Head of caudate nucleus (tissue), 42 donors: ENCODE measurements around the gene GOPC.
"Not testable (repeated sequence)": the region's sequence is repeated elsewhere in the genome, so short reads cannot be mapped to it uniquely, and the experiment has no call there.

Source experiments
- DNase-seq, 42 donors: peaks; one replicate each; pipeline versions ENCODE4 v3.0.0 to v3.0.0-alpha.2; 2020 to 2021; ENCODE audit warnings: mixed read lengths in 7 of 42
- intact Hi-C: fragments of 100-400 bp; cut with DNase I; formaldehyde crosslinking; loops from one replicate; pipeline ENCODE4 v1.15.0; 2022

The GOPC gene

GRCh38 chr6:117531346-117531745 is 71.0 kb downstream of the GOPC start:
- intact Hi-C loops, result no loop called here
- no peak for DNase-seq

- intact Hi-C loops, result no loop called here
- DNase-seq, result no peak
These were observed 71.7 kb downstream of the GOPC start for GRCh38 chr6:117530467-117531242.

- intact Hi-C loops, result no loop called here
- no peak for DNase-seq
These were observed 76.7 kb downstream of the GOPC start for GRCh38 chr6:117525607-117526006.

- no peak for DNase-seq
- intact Hi-C loops, result no loop called here
These were observed 80.4 kb downstream of the GOPC start for GRCh38 chr6:117521791-117522502.

GRCh38 chr6:117520603-117521395 is 81.5 kb downstream of the GOPC start:
- no peak for DNase-seq
- intact Hi-C loops, result no loop called here

- intact Hi-C loops, result no loop called here
- DNase-seq, result no peak
These were observed 83.4 kb downstream of the GOPC start for GRCh38 chr6:117518870-117519269.

- DNase-seq, intact Hi-C loops: not testable (repeated sequence)
These were observed 84.3 kb downstream of the GOPC start for GRCh38 chr6:117517995-117518394.

- intact Hi-C loops, result no loop called here
- DNase-seq, result no peak
These were observed 87.0 kb downstream of the GOPC start for GRCh38 chr6:117515326-117515725.

- intact Hi-C loops, result no loop called here
These were observed 87.7 kb downstream of the GOPC start for GRCh38 chr6:117514655-117515054.

GRCh38 chr6:117513778-117514365 is 88.4 kb downstream of the GOPC start:
- intact Hi-C loops, result no loop called here
- no peak for DNase-seq

More at GRCh38 chr6:117514655-117515054, 87.7 kb downstream of the GOPC start:
- no peak for DNase-seq

GRCh38 chr6:117512987-117513573 is 89.2 kb downstream of the GOPC start:
- intact Hi-C loops, result no loop called here
- DNase-seq, result no peak

- intact Hi-C loops, result no loop called here
These were observed 90.1 kb downstream of the GOPC start for GRCh38 chr6:117512056-117512828.

More at GRCh38 chr6:117512056-117512828, 90.1 kb downstream of the GOPC start:
- DNase-seq, result no peak
